ENCODE measurements around the gene PRPF40B. TPM values are rescaled to one million over a fixed set of nuclear protein-coding genes. Genes with fewer than 3 reads are reported as not detected.
A peak's percentile ranks its signal among the peaks of the same experiment; 100 is the strongest.

PRPF40B gene
- total and polyA plus RNA-seq, 2 of the 13 experiments (the other 11 are each of a cell fraction or from before 2014, with no cell fraction given), result 5.0 to 7.8 TPM

DNA sequence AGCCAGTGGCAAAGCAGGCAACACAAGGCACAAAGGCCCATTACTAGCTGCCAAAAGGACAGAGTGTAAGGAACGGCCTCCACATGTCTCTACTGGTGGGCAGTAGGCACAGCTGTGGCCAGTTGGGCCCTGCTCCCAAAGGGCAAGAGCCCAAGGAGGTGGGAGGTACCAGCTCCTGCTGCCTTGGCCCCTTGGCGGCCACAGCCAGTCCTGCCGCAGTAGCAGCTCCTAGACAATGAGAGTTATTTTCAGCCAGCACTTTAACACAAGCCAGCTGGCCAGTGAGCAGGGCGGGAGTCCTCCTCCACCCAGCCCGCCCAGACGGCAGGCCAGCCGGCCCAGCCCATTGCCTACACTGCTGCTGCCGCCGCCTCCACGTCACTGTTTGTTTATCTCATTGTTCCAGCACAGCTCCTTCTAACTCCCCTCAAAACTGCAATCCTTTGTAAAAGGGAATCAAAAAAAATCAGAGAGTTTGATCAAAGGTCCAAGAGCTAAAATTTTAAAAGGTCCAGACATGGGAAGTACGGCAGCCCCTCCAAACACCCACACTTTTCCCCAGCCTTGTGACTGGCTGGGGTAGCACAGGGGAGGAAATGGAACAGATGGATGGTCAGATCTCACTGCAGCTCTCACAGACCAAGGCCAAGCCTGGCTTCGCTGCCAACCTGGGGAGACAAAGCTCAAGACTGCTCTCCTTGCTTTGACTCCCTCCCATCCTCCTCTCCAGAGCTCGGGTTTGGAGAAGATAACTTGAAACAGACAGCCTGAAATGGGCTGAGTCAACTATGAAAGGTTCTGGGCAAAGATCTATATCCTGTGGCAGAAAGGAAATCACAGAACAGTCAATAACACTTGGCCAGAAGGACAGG is 50.3 kb downstream of the PRPF40B start (continued):
- TF ChIP-seq, protein P1, sequence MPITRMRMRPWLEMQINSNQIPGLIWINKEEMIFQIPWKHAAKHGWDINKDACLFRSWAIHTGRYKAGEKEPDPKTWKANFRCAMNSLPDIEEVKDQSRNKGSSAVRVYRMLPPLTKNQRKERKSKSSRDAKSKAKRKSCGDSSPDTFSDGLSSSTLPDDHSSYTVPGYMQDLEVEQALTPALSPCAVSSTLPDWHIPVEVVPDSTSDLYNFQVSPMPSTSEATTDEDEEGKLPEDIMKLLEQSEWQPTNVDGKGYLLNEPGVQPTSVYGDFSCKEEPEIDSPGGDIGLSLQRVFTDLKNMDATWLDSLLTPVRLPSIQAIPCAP (CRISPR knock-in tag; IDR thresholded peaks at IDR 0.05; ENCODE audit: low read depth), result no peak
- TF ChIP-seq ZNF329 (CRISPR knock-in tag; IDR thresholded peaks at IDR 0.05; ENCODE audit: low read depth) (no peak), ZNF432 (CRISPR knock-in tag; IDR thresholded peaks at IDR 0.05; ENCODE audit: borderline replicate concordance) (no peak), PAF1 (CRISPR knock-in tag; IDR thresholded peaks at IDR 0.05) (no peak), ZNF230 (CRISPR knock-in tag; IDR thresholded peaks at IDR 0.05) (no peak), PTBP1 (IDR thresholded peaks at IDR 0.05; ENCODE audit: low read depth, low read length, poor library complexity, severe bottlenecking) (no peak), ZNF747 (CRISPR knock-in tag; IDR thresholded peaks at IDR 0.05; ENCODE audit: borderline replicate concordance) (no peak), NR1H2 (CRISPR knock-in tag; IDR thresholded peaks at IDR 0.05; ENCODE audit: borderline replicate concordance, low read depth) (no peak), ZNF510 (CRISPR knock-in tag; IDR thresholded peaks at IDR 0.05; ENCODE audit: low read depth) (no peak), GTF3A (CRISPR knock-in tag; conservative IDR thresholded peaks at IDR 0.05) (no peak), ZNF652 (CRISPR knock-in tag; IDR thresholded peaks at IDR 0.05; ENCODE audit: borderline replicate concordance, low read depth) (no peak), AHR (CRISPR knock-in tag; IDR thresholded peaks at IDR 0.05) (no peak), HOXA3 (CRISPR knock-in tag; IDR thresholded peaks at IDR 0.05) (no peak), DR1 (CRISPR knock-in tag; IDR thresholded peaks at IDR 0.05) (no peak), ZFP36 (IDR thresholded peaks at IDR 0.05; ENCODE audit: borderline replicate concordance, low read depth, low read length, partially characterized antibody) (no peak), ZNF563 (CRISPR knock-in tag; IDR thresholded peaks at IDR 0.05) (no peak), HHEX (CRISPR knock-in tag; IDR thresholded peaks at IDR 0.05) (no peak), FOSL2 (CRISPR knock-in tag; IDR thresholded peaks at IDR 0.05) (no peak), KAT2B (IDR thresholded peaks at IDR 0.05; ENCODE audit: borderline replicate concordance, low read depth, low read length) (no peak)
- TF ChIP-seq, protein P2, sequence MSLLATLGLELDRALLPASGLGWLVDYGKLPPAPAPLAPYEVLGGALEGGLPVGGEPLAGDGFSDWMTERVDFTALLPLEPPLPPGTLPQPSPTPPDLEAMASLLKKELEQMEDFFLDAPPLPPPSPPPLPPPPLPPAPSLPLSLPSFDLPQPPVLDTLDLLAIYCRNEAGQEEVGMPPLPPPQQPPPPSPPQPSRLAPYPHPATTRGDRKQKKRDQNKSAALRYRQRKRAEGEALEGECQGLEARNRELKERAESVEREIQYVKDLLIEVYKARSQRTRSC (CRISPR knock-in tag; IDR thresholded peaks at IDR 0.05; ENCODE audit: low read depth), result no peak
- TF ChIP-seq, protein P3, sequence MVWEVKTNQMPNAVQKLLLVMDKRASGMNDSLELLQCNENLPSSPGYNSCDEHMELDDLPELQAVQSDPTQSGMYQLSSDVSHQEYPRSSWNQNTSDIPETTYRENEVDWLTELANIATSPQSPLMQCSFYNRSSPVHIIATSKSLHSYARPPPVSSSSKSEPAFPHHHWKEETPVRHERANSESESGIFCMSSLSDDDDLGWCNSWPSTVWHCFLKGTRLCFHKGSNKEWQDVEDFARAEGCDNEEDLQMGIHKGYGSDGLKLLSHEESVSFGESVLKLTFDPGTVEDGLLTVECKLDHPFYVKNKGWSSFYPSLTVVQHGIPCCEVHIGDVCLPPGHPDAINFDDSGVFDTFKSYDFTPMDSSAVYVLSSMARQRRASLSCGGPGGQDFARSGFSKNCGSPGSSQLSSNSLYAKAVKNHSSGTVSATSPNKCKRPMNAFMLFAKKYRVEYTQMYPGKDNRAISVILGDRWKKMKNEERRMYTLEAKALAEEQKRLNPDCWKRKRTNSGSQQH (CRISPR knock-in tag; IDR thresholded peaks at IDR 0.05; ENCODE audit: low read depth), result 0 out of 2 replicates have a peak, but pooled peaks have one; percentile 10
- TF ChIP-seq, protein P4, sequence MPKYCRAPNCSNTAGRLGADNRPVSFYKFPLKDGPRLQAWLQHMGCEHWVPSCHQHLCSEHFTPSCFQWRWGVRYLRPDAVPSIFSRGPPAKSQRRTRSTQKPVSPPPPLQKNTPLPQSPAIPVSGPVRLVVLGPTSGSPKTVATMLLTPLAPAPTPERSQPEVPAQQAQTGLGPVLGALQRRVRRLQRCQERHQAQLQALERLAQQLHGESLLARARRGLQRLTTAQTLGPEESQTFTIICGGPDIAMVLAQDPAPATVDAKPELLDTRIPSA (CRISPR knock-in tag; IDR thresholded peaks at IDR 0.05; ENCODE audit: borderline replicate concordance), result no peak
- TF ChIP-seq, protein P5, sequence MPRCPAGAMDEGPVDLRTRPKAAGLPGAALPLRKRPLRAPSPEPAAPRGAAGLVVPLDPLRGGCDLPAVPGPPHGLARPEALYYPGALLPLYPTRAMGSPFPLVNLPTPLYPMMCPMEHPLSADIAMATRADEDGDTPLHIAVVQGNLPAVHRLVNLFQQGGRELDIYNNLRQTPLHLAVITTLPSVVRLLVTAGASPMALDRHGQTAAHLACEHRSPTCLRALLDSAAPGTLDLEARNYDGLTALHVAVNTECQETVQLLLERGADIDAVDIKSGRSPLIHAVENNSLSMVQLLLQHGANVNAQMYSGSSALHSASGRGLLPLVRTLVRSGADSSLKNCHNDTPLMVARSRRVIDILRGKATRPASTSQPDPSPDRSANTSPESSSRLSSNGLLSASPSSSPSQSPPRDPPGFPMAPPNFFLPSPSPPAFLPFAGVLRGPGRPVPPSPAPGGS (CRISPR knock-in tag; IDR thresholded peaks at IDR 0.05), result 0 out of 2 replicates have a peak, but pooled peaks have one; percentile 31
- TF ChIP-seq, protein P6, sequence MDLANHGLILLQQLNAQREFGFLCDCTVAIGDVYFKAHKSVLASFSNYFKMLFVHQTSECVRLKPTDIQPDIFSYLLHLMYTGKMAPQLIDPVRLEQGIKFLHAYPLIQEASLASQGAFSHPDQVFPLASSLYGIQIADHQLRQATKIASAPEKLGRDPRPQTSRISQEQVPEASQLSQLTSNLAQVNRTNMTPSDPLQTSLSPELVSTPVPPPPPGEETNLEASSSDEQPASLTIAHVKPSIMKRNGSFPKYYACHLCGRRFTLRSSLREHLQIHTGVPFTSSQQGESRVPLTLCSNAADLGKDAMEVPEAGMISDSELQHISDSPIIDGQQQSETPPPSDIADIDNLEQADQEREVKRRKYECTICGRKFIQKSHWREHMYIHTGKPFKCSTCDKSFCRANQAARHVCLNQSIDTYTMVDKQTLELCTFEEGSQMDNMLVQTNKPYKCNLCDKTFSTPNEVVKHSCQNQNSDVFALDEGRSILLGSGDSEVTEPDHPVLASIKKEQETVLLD (CRISPR knock-in tag; IDR thresholded peaks at IDR 0.05; ENCODE audit: low read depth), result no peak

Data from HepG2 (cell line).